Spinal cord (tissue), 10 donors: ENCODE results near the gene STARD5. TPM values are rescaled to one million over a fixed set of nuclear protein-coding genes. Genes with fewer than 3 reads are reported as not detected.

Experiments
- DNase-seq, 6 donors: peaks; one replicate each; pipeline versions ENCODE4 v3.0.0 to v3.0.0-alpha.2; 2013 to 2015; ENCODE audit warnings: low spot score in 6 of 6, low read depth in 4 of 6
- H3K27ac ChIP-seq: one replicate; pipeline ENCODE4 v1.5.1; 2013; ENCODE audit warnings: low read depth, low read length, control low read depth
- H3K27me3 ChIP-seq: one replicate; pipeline ENCODE4 v1.6.1; 2013; ENCODE audit warnings: low read length; ENCODE audit not compliant: control insufficient read depth, insufficient read depth
- H3K36me3 ChIP-seq: one replicate; pipeline ENCODE4 v1.6.1; 2013; ENCODE audit warnings: low read length; ENCODE audit not compliant: control insufficient read depth, insufficient read depth
- H3K4me1 ChIP-seq: one replicate; pipeline ENCODE4 v1.6.1; 2013; ENCODE audit warnings: low read length; ENCODE audit not compliant: control insufficient read depth, insufficient read depth
- H3K4me3 ChIP-seq: one replicate; pipeline ENCODE4 v1.5.1; 2013; ENCODE audit warnings: low read depth, low read length, control low read depth
- H3K9me3 ChIP-seq: one replicate; pipeline ENCODE4 v1.6.1; 2013; ENCODE audit warnings: low read length; ENCODE audit not compliant: control insufficient read depth, insufficient read depth
- WGBS: methylation state at CpG from one replicate; pipeline ENCODE4 v1.1.5; 2013; ENCODE audit warnings: missing lambda C conversion rate; ENCODE audit not compliant: insufficient coverage; 5-methylcytosine and 5-hydroxymethylcytosine counted together
- polyA plus RNA-seq, 2 donors: library from polyadenylated mRNA; unstranded; fragments of 120-200 nt; gene quantifications; one replicate each; pipeline ENCODE4 v1.2.1, GENCODE V29; 2013; ENCODE audit not compliant: insufficient read length in 2 of 2
- total RNA-seq, 2 donors: library from RNA; depleted of rRNA in 1 of 2; stranded (reverse); fragments of 120-200 nt in 1 of 2; fragments of >200 nt in 1 of 2; gene quantifications; one replicate each; pipeline versions ENCODE4 v1.2.3 to v1.2.4, GENCODE V29; 2013 to 2014
- donor health status: healthy.

STARD5 gene
- total and polyA plus RNA-seq, 4 donors, result 2.7 to 4.5 (median 3.8) TPM

GRCh38 chr15:81339321-81339720, 15.4 kb upstream of the STARD5 start:
- Histone ChIP-seq H3K4me1 (peaks cover 3% of the 10 kb centered on the region), H3K9me3 (no peaks in the 10 kb centered on the region), H3K36me3 (no peaks in the 10 kb centered on the region), H3K27me3 (no peaks in the 10 kb centered on the region), H3K27ac (no peak overlapping the region), H3K4me3 (no peak overlapping the region)
- WGBS, result 67% methylated on average over 3 of the region's 5 CpGs
- peak in 1 of 6 donors; percentile 12 for DNase-seq

- no peak overlapping the region for H3K27ac ChIP-seq
- no peaks in the 10 kb centered on the region for H3K36me3 ChIP-seq
- DNase-seq, result peak in 2 of 6 donors; percentile 45 to 67
- H3K4me3 ChIP-seq, result no peak overlapping the region
- WGBS, result 72% methylated on average over 4 of the region's 8 CpGs
- peaks cover 3% of the 10 kb centered on the region for H3K4me1 ChIP-seq
- H3K9me3 ChIP-seq, result no peaks in the 10 kb centered on the region
- H3K27me3 ChIP-seq, result no peaks in the 10 kb centered on the region
Observed at GRCh38 chr15:81338170-81339007, 14.4 kb upstream of the STARD5 start.

- H3K27ac ChIP-seq, result no peak overlapping the region
- no peak overlapping the region for H3K4me3 ChIP-seq
- no peaks in the 10 kb centered on the region for H3K36me3 ChIP-seq
- H3K4me1 ChIP-seq, result peaks cover 3% of the 10 kb centered on the region
- no peaks in the 10 kb centered on the region for H3K27me3 ChIP-seq
- WGBS, result 76% methylated on average over 6 of the region's 9 CpGs
- H3K9me3 ChIP-seq, result no peaks in the 10 kb centered on the region
- DNase-seq, result peak in 1 of 6 donors; percentile 29
Observed at GRCh38 chr15:81337713-81338157, 13.8 kb upstream of the STARD5 start.

GRCh38 chr15:81337241-81337640, 13.3 kb upstream of the STARD5 start:
- DNase-seq, result no peak
- Histone ChIP-seq H3K36me3 (peaks cover 3% of the 10 kb centered on the region), H3K4me1 (peaks cover 3% of the 10 kb centered on the region), H3K9me3 (no peaks in the 10 kb centered on the region), H3K27me3 (no peaks in the 10 kb centered on the region), H3K4me3 (no peak overlapping the region), H3K27ac (no peak overlapping the region)
- 86% methylated on average over 3 of the region's 3 CpGs for WGBS

- no CpG with 5 or more reads among the region's 4 CpGs for WGBS
- Histone ChIP-seq H3K4me1 (peaks cover 3% of the 10 kb centered on the region), H3K4me3 (no peak overlapping the region), H3K9me3 (no peaks in the 10 kb centered on the region), H3K27ac (no peak overlapping the region), H3K36me3 (peaks cover 3% of the 10 kb centered on the region), H3K27me3 (no peaks in the 10 kb centered on the region)
- peak in 1 of 6 donors; percentile 33 for DNase-seq
Observed at GRCh38 chr15:81336568-81336967, 12.6 kb upstream of the STARD5 start.

- Histone ChIP-seq H3K27ac (no peak overlapping the region), H3K9me3 (no peaks in the 10 kb centered on the region), H3K27me3 (no peaks in the 10 kb centered on the region), H3K4me3 (no peak overlapping the region), H3K4me1 (peaks cover 3% of the 10 kb centered on the region), H3K36me3 (peaks cover 3% of the 10 kb centered on the region)
- 58% methylated on average over 2 of the region's 4 CpGs for WGBS
- DNase-seq, result peak in 1 of 6 donors; percentile 76
Observed at GRCh38 chr15:81335631-81336030, 11.7 kb upstream of the STARD5 start.

- Histone ChIP-seq H3K27ac (no peak overlapping the region), H3K9me3 (no peaks in the 10 kb centered on the region), H3K36me3 (peaks cover 3% of the 10 kb centered on the region), H3K4me1 (peaks cover 3% of the 10 kb centered on the region), H3K4me3 (no peak overlapping the region), H3K27me3 (no peaks in the 10 kb centered on the region)
- WGBS, result 91% methylated on average over 8 of the region's 10 CpGs
- peak in 1 of 6 donors; percentile 47 for DNase-seq
Observed at GRCh38 chr15:81334768-81335435, 11.0 kb upstream of the STARD5 start.

- Histone ChIP-seq H3K4me3 (no peak overlapping the region), H3K9me3 (no peaks in the 10 kb centered on the region), H3K27ac (no peak overlapping the region), H3K4me1 (peaks cover 3% of the 10 kb centered on the region), H3K27me3 (no peaks in the 10 kb centered on the region), H3K36me3 (peaks cover 3% of the 10 kb centered on the region)
- DNase-seq, result no peak
- 100% methylated on average over 3 of the region's 3 CpGs for WGBS
Observed at GRCh38 chr15:81333363-81333762, 9.4 kb upstream of the STARD5 start.

GRCh38 chr15:81332326-81332725, 8.4 kb upstream of the STARD5 start:
- peaks cover 3% of the 10 kb centered on the region for H3K4me1 ChIP-seq
- 91% methylated on average over 12 of the region's 12 CpGs for WGBS
- no peaks in the 10 kb centered on the region for H3K27me3 ChIP-seq
- H3K36me3 ChIP-seq, result peaks cover 3% of the 10 kb centered on the region
- H3K9me3 ChIP-seq, result no peaks in the 10 kb centered on the region
- H3K27ac ChIP-seq, result no peak overlapping the region
- no peak overlapping the region for H3K4me3 ChIP-seq
- DNase-seq, result no peak
